ENCODE results near the gene NOPCHAP1.

The NOPCHAP1 gene

GRCh38 chr12:104991565-104992128, 5.5 kb downstream of the NOPCHAP1 start:
- TF ChIP-seq ELF4 (IDR thresholded peaks at IDR 0.05) (no peak), ZNF384 (IDR thresholded peaks at IDR 0.05) (no peak), FOXK2 (IDR thresholded peaks at IDR 0.05) (no peak), CTBP1 (IDR thresholded peaks at IDR 0.05; ENCODE audit: borderline replicate concordance) (no peak), NFRKB (IDR thresholded peaks at IDR 0.05) (no peak), SP1 (IDR thresholded peaks at IDR 0.05) (no peak), ARNT (IDR thresholded peaks at IDR 0.05) (no peak)
- CTCF ChIA-PET: no interaction called here
- DNase-seq (ENCODE audit: extremely low spot score): no peak
- POLR2A ChIA-PET: no interaction called here

GRCh38 chr12:104994336-104994735, 8.2 kb downstream of the NOPCHAP1 start:
- CTCF ChIA-PET: no interaction called here
- no peak for DNase-seq (ENCODE audit: extremely low spot score)
- no peak for TF ChIP-seq CTBP1 (IDR thresholded peaks at IDR 0.05; ENCODE audit: borderline replicate concordance)
- no peak for TF ChIP-seq BHLHE40 (IDR thresholded peaks at IDR 0.05; ENCODE audit: borderline replicate concordance)
- no peak for TF ChIP-seq ZNF384 (IDR thresholded peaks at IDR 0.05)
- no peak for TF ChIP-seq FOXM1 (IDR thresholded peaks at IDR 0.05; ENCODE audit: borderline replicate concordance)
- no peak for TF ChIP-seq HDGF (IDR thresholded peaks at IDR 0.05; ENCODE audit: borderline replicate concordance)
- no peak for TF ChIP-seq SUZ12 (IDR thresholded peaks at IDR 0.05)
- TF ChIP-seq PKNOX1 (IDR thresholded peaks at IDR 0.05): no peak
- TF ChIP-seq ELF4 (IDR thresholded peaks at IDR 0.05): no peak
- no peak for TF ChIP-seq TARDBP (IDR thresholded peaks at IDR 0.05)
- POLR2A ChIA-PET: no interaction called here

- TF ChIP-seq SP1 (IDR thresholded peaks at IDR 0.05) (no peak), L3MBTL2 (conservative IDR thresholded peaks at IDR 0.05) (no peak), TARDBP (IDR thresholded peaks at IDR 0.05) (no peak), HDGF (IDR thresholded peaks at IDR 0.05; ENCODE audit: borderline replicate concordance) (no peak), FOXM1 (IDR thresholded peaks at IDR 0.05; ENCODE audit: borderline replicate concordance) (no peak), LEF1 (IDR thresholded peaks at IDR 0.05; ENCODE audit: borderline replicate concordance) (no peak), FOXA1 (IDR thresholded peaks at IDR 0.05) (no peak), ARNT (IDR thresholded peaks at IDR 0.05) (no peak), ZNF384 (IDR thresholded peaks at IDR 0.05) (no peak)
- CTCF ChIA-PET: no interaction called here
- no peak for DNase-seq (ENCODE audit: extremely low spot score)
- POLR2A ChIA-PET: no interaction called here
Observed at GRCh38 chr12:104997541-104997940, 11.4 kb downstream of the NOPCHAP1 start.

- no peak for TF ChIP-seq ARNT (IDR thresholded peaks at IDR 0.05)
- ChIA-PET POLR2A (no interaction called here), CTCF (no interaction called here)
- DNase-seq (ENCODE audit: extremely low spot score): no peak
Observed at GRCh38 chr12:104998423-104999346, 12.6 kb downstream of the NOPCHAP1 start.

- ChIA-PET CTCF (no interaction called here), POLR2A (no interaction called here)
- no peak for DNase-seq (ENCODE audit: extremely low spot score)
- no peak for TF ChIP-seq ELF4 (IDR thresholded peaks at IDR 0.05)
- no peak for TF ChIP-seq SUZ12 (IDR thresholded peaks at IDR 0.05)
- no peak for TF ChIP-seq BHLHE40 (IDR thresholded peaks at IDR 0.05; ENCODE audit: borderline replicate concordance)
Observed at GRCh38 chr12:104999347-104999685, 13.2 kb downstream of the NOPCHAP1 start.

- no peak for TF ChIP-seq NFRKB (IDR thresholded peaks at IDR 0.05)
- TF ChIP-seq ZNF384 (IDR thresholded peaks at IDR 0.05): no peak
- TF ChIP-seq BHLHE40 (IDR thresholded peaks at IDR 0.05; ENCODE audit: borderline replicate concordance): no peak
- no peak for TF ChIP-seq HDGF (IDR thresholded peaks at IDR 0.05; ENCODE audit: borderline replicate concordance)
- TF ChIP-seq SUZ12 (IDR thresholded peaks at IDR 0.05): no peak
- TF ChIP-seq SP1 (IDR thresholded peaks at IDR 0.05): no peak
- no peak for TF ChIP-seq FOXK2 (IDR thresholded peaks at IDR 0.05)
- no peak for TF ChIP-seq ARNT (IDR thresholded peaks at IDR 0.05)
- no peak for TF ChIP-seq ELF4 (IDR thresholded peaks at IDR 0.05)
- ChIA-PET CTCF (interaction anchor here (0.8 kb wide), 1 partner anchor 12 kb away, joined by 3 read pairs; no protein-coding TSS in a partner anchor), POLR2A (no interaction called here)
- DNase-seq (ENCODE audit: extremely low spot score): no peak
Observed at GRCh38 chr12:105001476-105001875, 15.4 kb downstream of the NOPCHAP1 start.

GRCh38 chr12:105013892-105014291, 27.8 kb downstream of the NOPCHAP1 start:
- TF ChIP-seq SP1 (IDR thresholded peaks at IDR 0.05) (no peak), FOXK2 (IDR thresholded peaks at IDR 0.05) (no peak), FOXA1 (IDR thresholded peaks at IDR 0.05) (no peak), PKNOX1 (IDR thresholded peaks at IDR 0.05) (no peak), ELF4 (IDR thresholded peaks at IDR 0.05) (no peak), FOXM1 (IDR thresholded peaks at IDR 0.05; ENCODE audit: borderline replicate concordance) (no peak), BHLHE40 (IDR thresholded peaks at IDR 0.05; ENCODE audit: borderline replicate concordance) (no peak), LEF1 (IDR thresholded peaks at IDR 0.05; ENCODE audit: borderline replicate concordance) (no peak), TARDBP (IDR thresholded peaks at IDR 0.05) (no peak), HDGF (IDR thresholded peaks at IDR 0.05; ENCODE audit: borderline replicate concordance) (no peak), ZNF384 (IDR thresholded peaks at IDR 0.05) (no peak), NFRKB (IDR thresholded peaks at IDR 0.05) (no peak), L3MBTL2 (conservative IDR thresholded peaks at IDR 0.05) (no peak), SUZ12 (IDR thresholded peaks at IDR 0.05) (no peak), ARNT (IDR thresholded peaks at IDR 0.05) (no peak), CTBP1 (IDR thresholded peaks at IDR 0.05; ENCODE audit: borderline replicate concordance) (no peak)
- ChIA-PET CTCF (interaction anchor here (0.7 to 1.0 kb wide), 2 partner anchors 12 to 13 kb away, joined by 3 read pairs; no protein-coding TSS in a partner anchor), POLR2A (no interaction called here)
- DNase-seq (ENCODE audit: extremely low spot score): peak; percentile 9
